NCI-H2227 (cell line): ENCODE measurements around the gene CHST6.
"Not testable (repeated sequence)": the region's sequence is repeated elsewhere in the genome, so short reads cannot be mapped to it uniquely, and the experiment has no call there.

ENCODE experiments used
- DNase-seq: peaks from one replicate; lab custom pipeline; 2025; ENCODE audit not compliant: unreplicated experiment; lab: John Stamatoyannopoulos, UW

The CHST6 gene

DNA sequence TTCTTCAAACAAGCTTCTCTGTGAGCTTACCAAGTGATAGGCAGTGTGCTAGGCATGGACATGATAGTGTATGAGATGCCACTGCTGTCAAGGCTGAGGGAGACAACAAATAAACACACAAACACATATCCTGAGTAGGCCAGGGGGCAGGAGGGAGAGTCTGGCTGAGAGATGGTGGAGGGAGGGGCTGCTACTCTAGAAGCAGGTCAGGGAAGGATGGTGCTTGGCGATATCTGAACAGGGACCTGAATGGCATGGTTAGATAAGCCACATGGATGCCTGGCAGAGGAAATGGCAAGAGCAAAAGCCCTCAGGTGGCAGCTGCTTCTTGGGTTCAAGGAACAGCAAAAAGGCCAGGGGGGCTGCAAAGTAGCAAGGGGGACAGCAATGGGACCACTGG lies 8.6 kb upstream of the CHST6 start:
- DNase-seq = no peak

DNA sequence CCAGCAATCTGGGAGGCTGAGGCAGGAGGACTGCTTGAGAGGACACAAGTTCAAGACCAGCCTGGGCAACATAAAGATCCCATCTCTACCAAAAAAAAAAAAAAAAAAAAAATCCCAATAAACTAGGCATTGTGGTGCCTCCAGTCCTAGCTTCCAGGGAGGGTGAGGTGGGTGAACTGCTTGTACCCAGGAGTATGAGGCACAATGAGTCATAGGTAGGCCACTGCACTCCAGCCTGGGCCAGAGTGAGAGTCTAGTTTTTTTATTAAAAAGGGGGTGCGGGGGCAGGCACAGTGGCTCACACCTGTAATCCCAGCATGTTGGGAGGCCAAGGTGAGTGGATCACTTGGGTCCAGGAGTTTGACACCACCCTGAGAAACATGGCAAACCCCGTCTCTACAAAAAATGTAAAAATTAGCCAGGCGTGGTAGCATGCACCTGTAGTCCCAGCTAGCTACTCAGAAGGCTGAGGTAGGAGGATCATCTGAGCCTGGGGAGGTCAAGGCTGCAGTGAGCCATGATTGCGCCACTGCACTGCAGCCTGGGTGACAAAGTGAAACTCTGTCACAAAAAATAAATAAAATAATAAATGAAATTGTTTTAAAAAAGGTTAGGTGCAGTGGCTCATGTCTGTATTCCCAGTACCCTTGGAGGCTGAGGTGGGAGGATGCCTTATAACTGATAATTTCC lies 7.8 kb upstream of the CHST6 start:
- no peak for DNase-seq

DNA sequence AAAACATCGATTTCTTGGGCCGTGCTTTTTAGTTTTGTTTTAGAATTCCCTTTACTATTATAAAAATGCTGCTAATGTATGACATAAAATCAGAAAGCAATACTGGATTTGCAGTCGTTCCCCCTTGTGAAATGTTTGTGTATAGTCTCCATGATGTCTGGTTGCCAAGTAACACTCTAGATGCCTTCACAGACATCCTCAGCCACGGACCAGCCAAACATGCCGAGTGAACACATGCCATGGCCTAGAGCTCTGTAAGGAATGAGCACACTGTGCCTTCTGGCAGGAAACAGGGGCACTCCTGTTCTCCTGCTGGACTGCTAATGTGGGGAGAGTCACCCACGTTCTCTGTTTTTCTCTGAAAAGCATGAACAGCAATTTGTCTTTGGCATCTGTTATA lies 6.6 kb upstream of the CHST6 start:
- DNase-seq = not testable (repeated sequence)

DNA sequence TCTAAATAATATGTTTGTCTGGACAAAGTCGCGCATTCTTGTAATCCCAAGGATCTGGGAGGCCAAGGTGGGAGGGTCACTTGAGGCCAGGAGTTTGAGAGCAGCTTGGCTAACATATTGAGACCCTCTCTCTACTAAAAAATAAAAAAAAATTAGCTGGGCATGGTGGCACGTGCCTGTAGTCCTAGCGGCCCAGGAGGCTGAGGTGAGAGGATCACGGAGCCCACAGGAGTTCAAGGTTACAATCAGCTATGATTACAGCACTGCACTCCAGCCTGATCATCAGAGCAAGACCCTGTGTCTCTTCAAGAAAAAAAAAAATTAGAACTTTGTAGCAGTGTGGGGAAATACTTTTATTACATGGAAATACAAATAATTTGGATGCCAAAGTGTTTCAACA lies 6.1 kb upstream of the CHST6 start:
- no peak for DNase-seq

DNA sequence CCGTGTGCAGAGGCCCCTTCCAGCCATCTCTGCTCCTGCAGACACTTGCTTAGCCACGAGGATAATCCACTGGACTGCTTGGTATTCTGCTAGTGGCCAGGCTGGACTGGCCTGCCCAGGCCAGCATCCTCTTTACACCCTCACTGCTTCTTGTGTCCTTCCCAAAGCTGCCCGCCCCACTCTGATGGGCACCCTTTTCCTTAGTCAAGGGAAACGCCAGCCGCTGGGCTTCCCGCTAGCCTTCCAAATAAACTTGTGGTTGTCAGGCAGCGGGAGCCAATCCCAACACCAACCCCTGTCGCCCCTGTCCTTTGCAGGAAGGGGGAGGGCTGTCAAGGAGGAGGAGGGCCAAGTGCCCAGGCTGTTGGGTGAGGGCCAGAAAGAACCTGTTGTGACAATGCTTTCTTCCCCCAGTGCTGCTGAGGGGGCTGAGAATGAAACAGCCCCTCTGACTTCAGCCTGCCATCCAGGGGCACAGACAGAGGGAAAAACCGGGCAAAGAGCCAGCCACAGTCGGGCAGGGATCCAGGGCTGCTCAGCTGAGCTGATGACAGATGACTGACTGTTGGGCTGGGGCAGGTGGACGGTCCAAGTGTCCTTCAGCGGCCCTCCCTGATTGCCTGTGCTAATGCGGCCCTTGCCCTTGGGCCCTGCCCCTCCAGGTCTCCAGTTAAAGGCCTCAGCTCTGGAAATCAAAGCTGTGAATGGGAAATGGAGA lies 3.5 kb upstream of the CHST6 start:
- peak; percentile 9 for DNase-seq

DNA sequence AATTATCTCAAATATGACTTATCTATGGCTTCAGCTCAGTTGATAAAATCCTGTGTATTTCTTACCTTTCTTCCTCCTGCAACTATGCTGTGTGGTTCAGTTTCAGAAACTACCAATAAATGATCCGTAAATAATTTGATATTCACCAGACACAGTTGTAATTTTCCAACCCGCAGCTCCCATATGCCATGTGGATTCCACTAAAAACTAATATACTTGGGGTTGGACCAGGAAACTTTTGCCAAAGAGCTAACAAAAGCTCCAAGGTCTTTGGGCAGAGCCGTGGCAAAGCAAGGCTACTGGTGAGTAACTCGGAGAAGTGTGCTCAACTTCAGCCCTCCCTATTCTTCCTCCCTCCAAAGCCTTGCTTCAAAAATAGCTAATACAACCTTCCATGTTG lies 2.3 kb upstream of the CHST6 start:
- no peak for DNase-seq

DNA sequence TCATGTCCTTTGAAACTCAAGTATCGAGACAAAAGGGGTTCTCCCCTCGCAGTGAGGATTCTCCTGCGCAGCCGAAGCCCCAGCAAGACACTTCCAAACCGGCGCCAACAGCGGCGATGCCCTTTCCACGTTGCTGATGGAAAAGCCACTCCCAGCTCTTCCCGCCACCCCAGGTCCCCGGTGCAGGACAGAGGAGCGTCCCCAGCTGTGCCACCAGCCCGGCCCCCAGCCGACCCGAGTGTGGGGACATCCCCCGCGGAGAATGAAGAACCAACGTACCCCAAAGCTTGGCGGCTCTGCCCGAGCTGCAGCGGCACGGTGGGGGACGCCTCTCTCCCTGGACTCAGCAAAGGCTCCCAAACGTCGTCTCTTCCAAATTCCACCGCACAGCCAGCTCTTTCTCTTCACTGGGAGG lies 573 bp downstream of the CHST6 start:
- DNase-seq = peak; percentile 24

DNA sequence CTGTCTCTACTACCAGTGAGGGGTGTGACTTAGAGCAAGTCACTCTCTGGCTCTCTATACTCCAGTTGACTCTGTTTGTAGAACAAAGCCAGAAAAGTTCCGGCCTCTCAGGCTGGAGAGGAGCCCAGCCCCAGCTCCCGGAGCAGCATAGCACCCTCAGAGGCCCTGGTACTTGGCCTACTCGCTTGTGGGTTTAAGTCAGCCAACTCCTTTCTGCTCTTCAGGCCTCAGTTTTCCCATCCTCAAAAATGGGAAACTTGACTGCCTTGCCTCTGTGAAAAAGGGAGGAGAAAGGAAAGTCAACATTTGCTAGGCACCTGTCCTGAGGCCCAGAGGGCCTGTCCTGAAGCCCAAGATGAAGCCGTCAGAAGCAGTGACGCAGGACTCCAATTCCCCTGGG lies 1.1 kb downstream of the CHST6 start:
- DNase-seq = no peak

DNA sequence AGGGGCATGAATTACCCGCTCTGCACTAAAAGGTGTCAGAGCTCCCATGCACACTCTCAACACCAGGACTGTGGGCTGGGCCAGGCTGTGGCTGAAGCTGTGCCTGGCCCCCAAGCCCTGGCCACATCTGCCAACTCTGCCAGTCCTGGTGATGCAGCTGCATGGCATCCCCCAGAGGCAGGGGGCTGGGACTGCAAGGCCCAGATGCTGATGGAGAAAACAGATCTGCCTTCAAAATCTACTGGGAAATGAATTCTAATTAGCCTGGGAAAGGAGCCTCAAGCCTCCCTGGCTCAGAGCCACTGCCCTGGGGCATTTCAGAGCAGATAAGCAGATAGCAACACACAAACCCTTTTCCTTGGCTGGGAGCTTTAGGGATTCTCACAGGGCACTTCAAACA lies 3.4 kb downstream of the CHST6 start:
- DNase-seq = peak; percentile 10

DNA sequence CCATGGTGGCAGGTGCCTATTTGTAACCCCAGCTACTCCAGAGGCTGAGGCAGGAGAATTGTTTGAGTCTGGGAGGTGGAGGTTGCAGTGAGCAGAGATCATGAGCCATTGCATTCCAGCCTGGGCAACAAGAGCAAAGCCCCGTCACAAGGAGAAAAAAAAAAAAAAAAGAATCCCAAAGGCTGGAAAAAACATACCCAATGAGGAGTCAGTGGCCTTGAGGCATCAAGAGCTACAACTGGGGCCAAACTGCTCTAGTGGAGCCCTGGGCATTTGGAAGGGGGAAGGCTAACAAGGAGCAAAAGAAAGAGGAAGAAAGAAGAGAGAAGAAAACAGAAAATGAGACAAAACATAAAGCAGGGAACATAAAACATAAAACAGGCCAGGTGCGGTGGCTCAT lies 6.9 kb downstream of the CHST6 start:
- no peak for DNase-seq

DNA sequence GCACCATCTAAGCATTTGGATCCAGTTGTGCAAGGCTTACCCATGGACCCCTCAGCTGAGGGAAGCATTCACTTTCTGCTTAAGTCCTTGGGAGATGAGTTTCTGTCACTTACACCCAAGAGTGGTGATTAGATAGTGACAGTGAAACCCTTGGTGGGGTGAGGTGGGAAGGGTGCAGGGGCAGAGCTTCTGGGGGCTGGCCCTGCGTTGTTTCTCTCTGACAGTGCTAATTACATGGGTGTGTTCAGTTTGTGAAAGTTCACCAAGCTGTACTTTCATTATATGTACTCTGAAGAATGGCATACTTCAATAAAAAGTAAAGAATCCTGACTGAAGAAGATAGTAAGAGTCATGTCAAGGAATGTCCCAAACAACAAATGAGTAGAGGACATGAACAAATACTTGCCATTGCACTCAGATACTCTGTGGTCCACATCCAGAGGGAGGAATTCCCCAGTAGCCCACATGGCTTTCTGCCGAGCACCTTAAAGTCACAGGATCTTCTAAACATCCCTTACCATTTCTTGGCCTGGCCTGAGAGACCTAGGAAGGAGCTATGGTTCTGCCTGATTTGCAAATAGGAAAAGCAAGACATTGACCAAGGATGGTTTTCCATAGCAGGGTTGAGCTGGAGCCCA lies 8.4 kb downstream of the CHST6 start:
- no peak for DNase-seq

DNA sequence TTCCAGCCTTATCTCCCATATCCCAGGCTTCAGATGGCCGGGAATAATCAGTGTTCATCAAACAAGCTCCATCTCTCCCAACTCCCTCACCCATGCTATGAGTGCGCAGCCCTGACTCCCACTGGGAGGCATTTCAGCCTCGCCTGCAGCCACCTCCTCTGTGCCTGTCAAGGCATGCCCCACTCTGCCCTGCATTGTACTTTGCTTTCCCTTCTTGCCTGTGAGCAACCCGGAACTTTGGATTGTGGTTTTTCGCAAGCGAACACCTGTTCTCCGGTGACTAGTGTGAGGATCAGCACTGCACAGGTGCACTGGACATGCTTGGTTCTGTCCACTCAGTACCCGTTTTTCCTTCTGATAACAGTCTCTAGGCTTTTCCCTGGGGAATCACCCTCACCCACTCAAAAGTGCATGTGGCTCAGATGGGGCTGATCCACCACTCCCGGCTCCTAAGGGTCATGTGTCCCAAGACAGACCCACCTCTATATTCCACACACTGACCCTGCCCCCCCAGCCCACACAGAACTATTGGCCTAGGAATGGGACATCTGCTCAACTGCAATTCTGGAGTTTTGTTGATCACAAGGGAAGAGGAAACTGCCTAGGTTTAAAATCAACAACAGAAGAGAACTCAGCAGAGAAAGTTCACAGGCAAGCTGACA lies 9.1 kb downstream of the CHST6 start:
- DNase-seq = no peak

DNA sequence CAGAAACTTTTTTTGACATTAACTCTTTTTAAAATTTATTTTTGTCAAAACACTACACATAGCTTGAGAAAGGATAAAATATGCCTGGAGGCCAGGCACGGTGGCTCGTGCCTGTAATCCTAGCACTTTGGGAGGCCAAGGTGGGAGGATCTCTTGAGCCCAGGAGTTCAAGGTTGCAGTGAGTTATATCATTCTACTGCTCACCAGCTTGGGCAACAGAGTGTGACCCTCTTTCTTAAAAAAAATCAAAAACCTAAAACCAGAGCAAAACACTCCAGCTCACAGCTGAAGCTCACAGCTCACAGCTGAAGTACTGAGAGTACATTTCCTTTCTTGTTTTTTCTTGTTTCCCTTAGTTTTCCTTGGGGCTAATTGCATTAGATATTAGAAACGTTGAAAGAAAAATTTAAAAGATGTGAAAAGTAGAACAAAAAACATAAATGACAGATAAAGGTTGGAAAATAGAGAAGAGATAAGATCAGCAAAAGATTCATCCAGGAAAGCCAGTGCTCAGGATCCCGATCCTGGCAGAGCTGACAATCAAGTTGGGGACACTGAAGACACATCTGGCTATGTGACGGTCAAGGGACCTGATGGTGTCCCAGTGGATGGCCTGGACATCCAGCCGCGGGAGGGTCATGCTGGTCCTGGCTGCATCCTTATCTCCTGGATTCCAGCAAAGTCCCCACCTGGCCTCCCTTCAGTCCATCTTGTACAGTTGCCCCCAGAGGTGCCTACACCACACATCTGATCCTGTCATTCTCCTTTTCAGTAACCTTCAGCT lies 9.8 kb downstream of the CHST6 start:
- no peak for DNase-seq

DNA sequence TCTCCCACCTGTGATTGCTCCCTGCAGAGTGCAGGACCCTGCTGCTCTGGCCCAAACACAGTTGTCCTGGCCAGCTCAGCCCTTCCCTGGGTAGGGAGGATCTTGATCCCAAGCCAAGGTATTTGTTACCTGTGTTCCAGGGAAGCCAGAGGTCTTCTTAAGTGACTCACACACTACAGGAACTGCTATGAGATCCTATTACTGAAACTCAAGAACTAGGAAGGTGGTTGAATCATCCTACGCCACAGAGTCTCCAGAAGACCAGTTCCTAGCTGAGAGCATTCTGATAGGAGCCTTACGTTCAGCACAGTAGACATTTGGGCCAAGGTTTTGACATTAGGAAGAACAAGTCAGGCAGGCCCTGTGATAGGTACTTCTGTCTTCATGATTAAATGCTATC lies 12.0 kb downstream of the CHST6 start:
- DNase-seq = no peak

DNA sequence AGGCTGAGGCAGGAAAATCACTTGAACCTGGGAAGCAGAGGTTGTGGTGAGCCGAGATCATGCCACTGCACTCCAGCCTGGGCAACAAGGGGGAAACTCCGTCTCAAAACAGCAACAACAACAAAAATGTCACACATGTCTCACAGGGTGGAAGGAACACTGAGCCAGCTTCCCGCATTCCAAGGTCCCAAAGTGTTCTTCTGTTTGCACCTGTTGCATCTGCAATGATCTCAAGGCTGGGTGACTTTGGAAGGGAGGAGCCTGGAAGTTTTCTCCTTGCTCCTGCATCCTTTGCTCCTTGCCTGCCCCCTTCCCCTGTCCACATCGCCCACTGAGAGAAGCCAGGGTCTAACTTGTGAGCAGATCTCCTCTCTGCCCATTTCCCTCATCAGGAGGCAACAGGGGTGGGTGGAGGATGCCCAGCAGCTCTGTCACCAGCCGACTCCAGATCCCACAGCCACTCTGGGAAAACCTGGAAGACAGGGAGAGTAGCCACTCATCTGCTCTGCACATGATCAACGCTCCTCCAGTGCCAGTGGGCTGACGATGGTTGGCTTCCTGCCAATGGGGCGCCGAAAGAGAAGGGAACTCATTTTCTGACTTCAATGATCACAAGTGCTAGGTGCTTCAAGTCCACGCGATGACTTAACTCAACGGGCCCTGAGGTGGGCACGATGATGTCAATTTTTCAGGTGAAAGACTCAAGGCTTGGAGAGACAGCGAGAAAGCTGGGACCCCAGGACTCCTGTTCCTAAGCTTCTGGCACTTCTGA lies 12.6 kb downstream of the CHST6 start:
- no peak for DNase-seq

DNA sequence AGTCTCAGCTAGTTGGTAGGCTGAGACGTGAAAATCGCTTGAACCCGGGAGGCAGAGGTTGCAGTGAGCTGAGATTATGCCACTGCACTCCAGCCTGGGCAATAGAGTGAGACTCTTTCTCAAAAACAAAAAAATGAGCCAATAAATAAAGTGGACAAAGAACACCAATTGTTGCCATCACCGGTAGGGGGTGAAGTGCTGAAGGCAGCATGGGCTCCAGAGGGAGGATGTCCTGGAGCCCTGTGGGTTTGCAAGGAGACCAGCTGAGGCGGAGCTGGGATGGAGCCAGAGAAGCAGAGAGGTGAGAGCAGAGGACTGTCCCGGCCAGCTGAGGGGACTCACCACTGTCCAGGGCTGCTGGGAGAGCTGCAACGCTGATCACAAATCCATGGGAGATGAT lies 13.8 kb downstream of the CHST6 start:
- DNase-seq = no peak

DNA sequence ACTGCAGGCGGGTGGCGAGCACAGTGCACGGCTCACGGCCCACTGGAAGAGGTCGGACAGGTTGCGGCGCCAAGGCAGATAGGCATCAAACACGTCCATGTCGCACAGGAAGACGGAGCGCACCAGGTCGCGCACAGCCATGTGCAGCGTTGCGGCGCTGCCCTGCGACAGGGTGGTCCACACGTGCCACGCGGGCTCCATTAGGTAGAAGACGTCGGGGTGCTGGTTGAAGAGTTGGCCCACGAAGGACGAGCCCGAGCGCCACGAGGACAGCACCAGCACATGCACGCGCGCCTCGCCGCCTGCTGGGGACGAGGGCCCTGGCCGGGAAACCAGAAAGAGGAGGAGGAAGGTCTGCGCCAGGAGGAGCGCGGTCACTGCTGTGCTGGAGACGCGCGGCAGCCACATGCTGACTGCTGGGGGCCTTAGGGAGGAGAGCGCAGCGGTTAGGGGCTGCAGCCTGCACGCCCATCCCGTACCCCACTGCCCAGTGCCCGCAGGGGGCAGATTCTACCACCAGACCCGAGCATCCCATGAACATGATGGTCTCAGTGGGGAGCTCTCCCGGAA lies 15.7 kb downstream of the CHST6 start:
- DNase-seq = no peak

DNA sequence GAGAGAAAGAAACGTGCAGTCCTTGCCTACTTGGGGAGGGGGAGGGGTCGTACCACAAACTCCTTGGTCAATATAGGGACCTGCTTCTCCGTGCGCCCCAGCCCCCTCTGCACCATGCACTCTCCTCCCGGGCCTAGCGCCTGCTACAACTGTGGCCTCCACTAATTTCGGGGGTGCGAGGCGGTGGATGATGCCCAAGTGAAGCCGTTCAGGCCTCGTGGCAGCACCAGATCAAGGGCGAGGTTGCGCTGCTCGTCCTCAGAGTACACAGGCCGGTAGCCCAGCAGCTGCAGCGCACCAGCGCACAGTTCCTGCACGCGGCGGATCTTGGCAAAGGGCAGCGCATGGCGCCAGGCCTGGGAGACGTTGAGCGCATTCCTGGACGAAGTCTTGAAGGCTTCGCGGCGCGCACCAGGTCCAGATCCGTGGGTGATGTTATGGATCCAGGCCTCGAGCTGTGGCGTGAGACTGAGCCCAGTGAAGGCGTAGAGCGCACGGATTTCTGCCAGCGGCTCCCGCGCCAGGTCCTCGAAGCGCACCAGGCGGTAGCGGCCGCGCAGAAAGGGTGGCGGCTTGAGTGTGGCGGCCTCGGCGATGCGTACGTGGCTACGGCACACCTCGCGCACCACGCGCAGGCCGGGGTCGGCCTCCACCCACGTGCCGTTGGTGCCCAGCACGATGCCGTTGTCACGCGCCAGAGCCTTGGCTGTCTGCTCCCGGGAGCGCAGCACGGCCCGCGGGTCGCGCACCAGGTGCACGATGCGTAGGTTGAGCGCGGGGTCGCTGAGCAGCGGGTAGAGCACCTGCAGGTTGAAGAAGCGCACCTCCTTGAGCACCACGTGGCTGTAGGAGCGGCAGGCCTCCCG lies 16.5 kb downstream of the CHST6 start:
- DNase-seq = no peak
